ENCODE measurements around the gene NABP1. TPM values are rescaled to one million over a fixed set of nuclear protein-coding genes. Genes with fewer than 3 reads are reported as not detected.
A peak's percentile ranks its signal among the peaks of the same experiment; 100 is the strongest.

The NABP1 gene
- total and polyA plus RNA-seq, 10 of the 15 experiments (the other 5 are each of a cell fraction or from before 2014, with no cell fraction given) = 22.9 to 65.7 (median 39.9) TPM

DNA sequence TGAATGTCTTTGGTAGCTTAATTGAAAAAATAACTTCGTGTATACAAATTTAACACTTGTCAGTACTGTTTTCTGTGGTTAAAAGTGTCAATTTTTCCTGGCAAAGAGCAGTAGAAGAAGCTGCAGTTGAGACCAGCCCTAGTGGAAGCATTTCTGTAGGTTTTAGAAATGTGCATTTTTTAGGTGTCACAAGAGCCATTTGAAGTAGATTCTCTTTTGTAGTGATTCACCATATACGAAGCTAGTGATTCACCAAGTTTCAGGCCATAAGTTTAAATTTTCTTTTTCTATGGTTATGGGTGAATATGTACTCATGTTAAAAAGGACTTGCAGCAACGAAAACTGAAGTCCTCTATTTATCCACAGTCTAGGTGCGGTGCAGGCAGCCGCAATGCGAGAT, 4.2 kb downstream of the NABP1 start:
- in situ Hi-C loops (cut with MboI) (no loop called here), intact Hi-C loops (cut with micrococcal nuclease; ENCODE audit: unreplicated experiment) (no loop called here)
- no peaks in the 10 kb centered on the region for H3K9me3 ChIP-seq (replicated peaks; ENCODE audit: control insufficient read depth, insufficient read depth, low read length)
- no TSS peak for BruUV-seq (replicated peaks)
- no peak overlapping the region for H3K9ac ChIP-seq (ENCODE audit: control insufficient read depth, insufficient read depth, low read length)
- peaks cover 49% of the 10 kb centered on the region for H3K79me2 ChIP-seq (ENCODE audit: control insufficient read depth, insufficient read depth, low read length)
- H2AFZ ChIP-seq (ENCODE audit: control insufficient read depth, low read depth, low read length) = no peak overlapping the region
- ATAC-seq (no peak), FAIRE-seq (no peak), DNase-seq (ENCODE audit: low read depth, low spot score) (no peak)
- peak overlapping the region; percentile 16; the same call in 1 of the 2 replicates for H3K4me3 ChIP-seq
- ChIA-PET CTCF (interaction anchor here (1.9 to 2.1 kb wide), 3 partner anchors 64 to 115 kb away, joined by 7 read pairs; no protein-coding TSS in a partner anchor), POLR2A (interaction anchor here (0.8 to 1.3 kb wide), 2 partner anchors 9 to 71 kb away, joined by 3 read pairs; no protein-coding TSS in a partner anchor), RAD21 (ENCODE audit: unreplicated experiment) (interaction anchor here (0.8 to 2.4 kb wide), 4 partner anchors 9 to 115 kb away, joined by 3 to 11 read pairs (median 4); no protein-coding TSS in a partner anchor), SMC1A (ENCODE audit: uncharacterized antibody, unreplicated experiment) (interaction anchor here (0.7 to 10.4 kb wide), 10 partner anchors 7 to 115 kb away, joined by 3 to 126 read pairs (median 4); no protein-coding TSS in a partner anchor)
- H4K20me1 ChIP-seq (ENCODE audit: control insufficient read depth, insufficient read depth) = no peaks in the 10 kb centered on the region
- peak overlapping the region; percentile 17 for H3K4me2 ChIP-seq (ENCODE audit: control insufficient read depth, insufficient read depth)
- WGBS (ENCODE audit: insufficient coverage, insufficient replicate concordance, low lambda C conversion rate, missing lambda C conversion rate) = 87% methylated on average over 6 of the region's 6 CpGs
- no peaks in the 10 kb centered on the region for H3K4me1 ChIP-seq (ENCODE audit: control insufficient read depth, insufficient read depth, low read length)
- no peaks in the 10 kb centered on the region for H3K27me3 ChIP-seq (replicated peaks in 1 of 2; ENCODE audit: control insufficient read depth in 2 of 2, insufficient read depth in 2 of 2, low read length in 1 of 2)
- TF ChIP-seq RBBP5 (conservative IDR thresholded peaks at IDR 0.05) (no peak), NR2F1 (conservative IDR thresholded peaks at IDR 0.05) (no peak), SMAD5 (IDR thresholded peaks at IDR 0.05; ENCODE audit: low read depth) (no peak), TCF12 (IDR thresholded peaks at IDR 0.05; ENCODE audit: low read depth, low read length) (no peak), SUPT20H (IDR thresholded peaks at IDR 0.05; ENCODE audit: borderline replicate concordance, control insufficient read depth, low read depth, low read length) (no peak)
- peaks cover 6 to 35% of the 10 kb centered on the region in 2 experiments for H3K36me3 ChIP-seq (ENCODE audit: control insufficient read depth in 2 of 2, insufficient read depth in 2 of 2, low read length in 1 of 2)
- no peak overlapping the region for H3K27ac ChIP-seq (ENCODE audit: control insufficient read depth, insufficient read depth)

DNA sequence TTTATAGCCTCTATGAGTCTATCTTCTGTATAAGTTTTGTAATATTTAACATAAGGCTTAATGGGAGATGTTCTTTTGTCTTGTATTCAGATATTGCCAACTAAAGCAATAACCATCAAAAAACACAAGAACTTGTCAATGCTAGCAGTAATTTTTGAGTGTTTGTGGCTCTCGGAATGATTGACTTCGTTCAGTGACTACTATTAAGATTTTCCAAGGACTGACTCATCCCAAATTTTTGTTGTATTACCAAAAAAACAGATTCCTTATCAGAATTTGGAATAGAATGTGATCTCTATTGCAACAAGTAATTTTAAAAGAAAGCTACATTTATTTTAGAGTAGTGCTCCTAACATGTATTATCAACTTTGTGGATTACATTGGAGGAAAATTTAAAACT, 8.1 kb downstream of the NABP1 start:
- Histone ChIP-seq H3K4me3 (no peak overlapping the region), H4K20me1 (ENCODE audit: control insufficient read depth, insufficient read depth) (no peaks in the 10 kb centered on the region), H3K4me2 (ENCODE audit: control insufficient read depth, insufficient read depth) (no peak overlapping the region), H3K79me2 (ENCODE audit: control insufficient read depth, insufficient read depth, low read length) (peaks cover 16% of the 10 kb centered on the region), H3K36me3 (ENCODE audit: control insufficient read depth in 2 of 2, insufficient read depth in 2 of 2, low read length in 1 of 2) (peaks cover 6 to 35% of the 10 kb centered on the region in 2 experiments), H3K9ac (ENCODE audit: control insufficient read depth, insufficient read depth, low read length) (no peak overlapping the region), H3K4me1 (ENCODE audit: control insufficient read depth, insufficient read depth, low read length) (no peaks in the 10 kb centered on the region), H3K9me3 (replicated peaks; ENCODE audit: control insufficient read depth, insufficient read depth, low read length) (no peaks in the 10 kb centered on the region), H2AFZ (ENCODE audit: control insufficient read depth, low read depth, low read length) (no peak overlapping the region), H3K27ac (ENCODE audit: control insufficient read depth, insufficient read depth) (no peak overlapping the region), H3K27me3 (replicated peaks in 1 of 2; ENCODE audit: control insufficient read depth in 2 of 2, insufficient read depth in 2 of 2, low read length in 1 of 2) (no peaks in the 10 kb centered on the region)
- DNase-seq (ENCODE audit: low read depth, low spot score) (no peak), ATAC-seq (no peak), FAIRE-seq (no peak)
- BruUV-seq (replicated peaks) = no TSS peak
- ChIA-PET SMC1A (ENCODE audit: uncharacterized antibody, unreplicated experiment) (interaction anchor here (0.9 to 1.8 kb wide), 8 partner anchors 9 to 126 kb away, joined by 3 to 17 read pairs (median 3); partner anchors contain the start of gene NABP1), CTCF (interaction anchor here (1.5 to 2.9 kb wide), 3 partner anchors 69 to 120 kb away, joined by 3 to 18 read pairs (median 5); no protein-coding TSS in a partner anchor), POLR2A (interaction anchor here (0.7 kb wide), 1 partner anchor 25 kb away, joined by 3 read pairs; no protein-coding TSS in a partner anchor), RAD21 (ENCODE audit: unreplicated experiment) (interaction anchor here (0.6 to 1.9 kb wide), 6 partner anchors 10 to 477 kb away, joined by 3 to 6 read pairs (median 3); no protein-coding TSS in a partner anchor)
- WGBS (ENCODE audit: insufficient coverage, insufficient replicate concordance, low lambda C conversion rate, missing lambda C conversion rate) = 92% methylated on average over 2 of the region's 2 CpGs
- intact Hi-C loops (cut with micrococcal nuclease; ENCODE audit: unreplicated experiment) = no loop called here
- in situ Hi-C loops (cut with MboI) = no loop called here
- TF ChIP-seq ZNF217 (IDR thresholded peaks at IDR 0.05) (no peak), RBBP5 (conservative IDR thresholded peaks at IDR 0.05) (no peak), GATAD2B (conservative IDR thresholded peaks at IDR 0.05; ENCODE audit: low read depth) (no peak), HDGF (IDR thresholded peaks at IDR 0.05) (no peak), TBL1XR1 (IDR thresholded peaks at IDR 0.05; ENCODE audit: low read depth, low read length) (no peak), IKZF2 (IDR thresholded peaks at IDR 0.05) (no peak), DPF2 (IDR thresholded peaks at IDR 0.05) (no peak), POLR2AphosphoS2 (IDR thresholded peaks at IDR 0.05; ENCODE audit: low read depth, low read length) (no peak), CBX3 (IDR thresholded peaks at IDR 0.05; ENCODE audit: borderline replicate concordance, low read depth) (no peak), BHLHE40 (IDR thresholded peaks at IDR 0.05; ENCODE audit: borderline replicate concordance in 1 of 2, low read depth in 2 of 2, low read length in 1 of 2) (no peak), CBFB (IDR thresholded peaks at IDR 0.05; ENCODE audit: low read depth) (no peak), MYB (IDR thresholded peaks at IDR 0.05; ENCODE audit: borderline replicate concordance, low read depth, low read length) (no peak), WRNIP1 (IDR thresholded peaks at IDR 0.05; ENCODE audit: borderline replicate concordance, low read depth, low read length) (no peak), NBN (IDR thresholded peaks at IDR 0.05) (no peak)
- TF ChIP-seq, protein P1, sequence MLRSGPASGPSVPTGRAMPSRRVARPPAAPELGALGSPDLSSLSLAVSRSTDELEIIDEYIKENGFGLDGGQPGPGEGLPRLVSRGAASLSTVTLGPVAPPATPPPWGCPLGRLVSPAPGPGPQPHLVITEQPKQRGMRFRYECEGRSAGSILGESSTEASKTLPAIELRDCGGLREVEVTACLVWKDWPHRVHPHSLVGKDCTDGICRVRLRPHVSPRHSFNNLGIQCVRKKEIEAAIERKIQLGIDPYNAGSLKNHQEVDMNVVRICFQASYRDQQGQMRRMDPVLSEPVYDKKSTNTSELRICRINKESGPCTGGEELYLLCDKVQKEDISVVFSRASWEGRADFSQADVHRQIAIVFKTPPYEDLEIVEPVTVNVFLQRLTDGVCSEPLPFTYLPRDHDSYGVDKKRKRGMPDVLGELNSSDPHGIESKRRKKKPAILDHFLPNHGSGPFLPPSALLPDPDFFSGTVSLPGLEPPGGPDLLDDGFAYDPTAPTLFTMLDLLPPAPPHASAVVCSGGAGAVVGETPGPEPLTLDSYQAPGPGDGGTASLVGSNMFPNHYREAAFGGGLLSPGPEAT (IDR thresholded peaks at IDR 0.05; ENCODE audit: low read depth) = no peak
